Renal pelvis (tissue), 12 donors: Measurements from ENCODE around the gene DDX55. TPM values are rescaled to one million over a fixed set of nuclear protein-coding genes. Genes with fewer than 3 reads are reported as not detected.
A peak's percentile ranks its signal among the peaks of the same experiment; 100 is the strongest.
"Not testable (repeated sequence)": the region's sequence is repeated elsewhere in the genome, so short reads cannot be mapped to it uniquely, and the experiment has no call there.

ENCODE experiments used
- DNase-seq: peaks from one replicate; pipeline ENCODE4 v3.0.0-alpha.2; 2013
- long read RNA-seq, 16 experiments: transcript quantifications; one replicate each; lab custom pipeline, GENCODE V29; 2026
- polyA plus RNA-seq, 3 donors: library from polyadenylated mRNA; unstranded; fragments of 120-200 nt; gene quantifications; one replicate each; pipeline ENCODE4 v1.2.1, GENCODE V29; 2013; ENCODE audit not compliant: insufficient read length in 3 of 3

The DDX55 gene, protein sequence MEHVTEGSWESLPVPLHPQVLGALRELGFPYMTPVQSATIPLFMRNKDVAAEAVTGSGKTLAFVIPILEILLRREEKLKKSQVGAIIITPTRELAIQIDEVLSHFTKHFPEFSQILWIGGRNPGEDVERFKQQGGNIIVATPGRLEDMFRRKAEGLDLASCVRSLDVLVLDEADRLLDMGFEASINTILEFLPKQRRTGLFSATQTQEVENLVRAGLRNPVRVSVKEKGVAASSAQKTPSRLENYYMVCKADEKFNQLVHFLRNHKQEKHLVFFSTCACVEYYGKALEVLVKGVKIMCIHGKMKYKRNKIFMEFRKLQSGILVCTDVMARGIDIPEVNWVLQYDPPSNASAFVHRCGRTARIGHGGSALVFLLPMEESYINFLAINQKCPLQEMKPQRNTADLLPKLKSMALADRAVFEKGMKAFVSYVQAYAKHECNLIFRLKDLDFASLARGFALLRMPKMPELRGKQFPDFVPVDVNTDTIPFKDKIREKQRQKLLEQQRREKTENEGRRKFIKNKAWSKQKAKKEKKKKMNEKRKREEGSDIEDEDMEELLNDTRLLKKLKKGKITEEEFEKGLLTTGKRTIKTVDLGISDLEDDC
- polyA plus RNA-seq = 10 to 100 TPM; 21.0 to 46.6 (median 39.4) TPM
- long read RNA-seq, donor 1, partial matches to known transcripts = 0 of 3 reads
- long read RNA-seq, donor 1, other reads (novel, unspliced or antisense) = 0 of 3 reads
- long read RNA-seq, donor 2, partial matches to known transcripts = 0 of 2 reads
- long read RNA-seq, donor 2, other reads (novel, unspliced or antisense) = 0 of 2 reads
- long read RNA-seq, donor 3, partial matches to known transcripts = 40 of 65 reads
- long read RNA-seq, donor 3, other reads (novel, unspliced or antisense) = 24 of 65 reads
- long read RNA-seq, donor 4, partial matches to known transcripts = 18 of 18 reads
- long read RNA-seq, donor 4, other reads (novel, unspliced or antisense) = 0 of 18 reads
- long read RNA-seq, donor 5 = 0 reads
- long read RNA-seq, donor 6, partial matches to known transcripts = 12 of 14 reads
- long read RNA-seq, donor 6, other reads (novel, unspliced or antisense) = 0 of 14 reads
- long read RNA-seq, donor 7, partial matches to known transcripts = 6 of 7 reads
- long read RNA-seq, donor 7, other reads (novel, unspliced or antisense) = 0 of 7 reads
- long read RNA-seq, donor 8, partial matches to known transcripts = 0 of 1 reads
- long read RNA-seq, donor 8, other reads (novel, unspliced or antisense) = 0 of 1 reads
- long read RNA-seq, donor 9, partial matches to known transcripts = 0 of 1 reads
- long read RNA-seq, donor 9, other reads (novel, unspliced or antisense) = 0 of 1 reads
- long read RNA-seq, donor 10, partial matches to known transcripts = 18 of 20 reads
- long read RNA-seq, donor 10, other reads (novel, unspliced or antisense) = 0 of 20 reads
- long read RNA-seq, donor 11, partial matches to known transcripts = 10 of 10 reads
- long read RNA-seq, donor 11, other reads (novel, unspliced or antisense) = 0 of 10 reads
- long read RNA-seq, donor 12, transcript DDX55-203 (3 exons, 1,574 nt) = major isoform, 5 of 89 reads
- long read RNA-seq, donor 12, partial matches to known transcripts = 46 of 89 reads
- long read RNA-seq, donor 12, other reads (novel, unspliced or antisense) = 38 of 89 reads
- long read RNA-seq, donor 13, partial matches to known transcripts = 33 of 51 reads
- long read RNA-seq, donor 13, other reads (novel, unspliced or antisense) = 17 of 51 reads
- long read RNA-seq, donor 14 = 0 reads
- long read RNA-seq, donor 15, partial matches to known transcripts = 5 of 9 reads
- long read RNA-seq, donor 15, other reads (novel, unspliced or antisense) = 0 of 9 reads
- long read RNA-seq, donor 16, partial matches to known transcripts = 12 of 12 reads
- long read RNA-seq, donor 16, other reads (novel, unspliced or antisense) = 0 of 12 reads

DNA sequence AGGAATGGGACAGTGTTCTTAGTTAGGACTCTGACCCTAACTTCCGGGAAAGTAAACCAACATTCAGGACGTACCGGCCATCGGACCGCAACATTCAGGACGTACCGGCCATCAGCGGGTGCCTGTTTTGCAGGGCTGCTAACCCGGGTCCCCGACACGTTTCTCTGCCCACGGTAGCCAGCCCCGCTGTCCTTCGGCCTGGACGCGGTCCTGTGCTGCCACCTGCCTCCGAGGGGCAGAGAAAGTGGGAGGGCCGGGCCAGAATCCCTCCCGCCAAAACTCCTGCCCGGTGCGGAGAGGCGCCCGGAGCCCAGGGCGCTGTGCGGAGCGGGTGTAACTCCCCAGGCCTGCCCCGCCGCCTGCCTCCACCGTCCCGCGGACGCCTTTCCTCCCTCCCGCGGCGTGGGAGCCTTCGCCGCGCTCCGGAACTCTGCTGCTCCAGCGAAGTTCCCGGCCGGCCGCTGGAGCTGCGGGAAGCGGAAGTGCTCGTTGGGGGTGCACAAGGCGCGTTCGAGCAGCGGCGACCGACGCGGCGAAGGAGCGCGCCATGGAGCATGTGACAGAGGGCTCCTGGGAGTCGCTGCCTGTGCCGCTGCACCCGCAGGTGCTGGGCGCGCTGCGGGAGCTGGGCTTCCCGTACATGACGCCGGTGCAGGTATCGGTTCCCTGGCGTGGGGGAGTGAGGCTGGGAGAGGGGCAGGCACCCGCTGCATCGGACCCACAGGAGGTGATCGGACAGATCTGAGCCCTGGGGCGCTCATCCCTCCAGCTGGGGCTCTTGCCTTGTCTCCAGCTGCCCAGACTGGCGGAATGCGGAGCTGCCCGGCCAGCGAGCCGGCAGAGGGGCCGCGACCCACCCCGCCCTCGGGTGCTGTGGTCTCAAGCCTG is at the start of gene DDX55:
Gene DDX55, plus strand, starts transcription at position 498 of the 888 bp plus-strand sequence. Its CDS starts 50 bp downstream, at position 548.
- peak; percentile 84 for DNase-seq

DNA sequence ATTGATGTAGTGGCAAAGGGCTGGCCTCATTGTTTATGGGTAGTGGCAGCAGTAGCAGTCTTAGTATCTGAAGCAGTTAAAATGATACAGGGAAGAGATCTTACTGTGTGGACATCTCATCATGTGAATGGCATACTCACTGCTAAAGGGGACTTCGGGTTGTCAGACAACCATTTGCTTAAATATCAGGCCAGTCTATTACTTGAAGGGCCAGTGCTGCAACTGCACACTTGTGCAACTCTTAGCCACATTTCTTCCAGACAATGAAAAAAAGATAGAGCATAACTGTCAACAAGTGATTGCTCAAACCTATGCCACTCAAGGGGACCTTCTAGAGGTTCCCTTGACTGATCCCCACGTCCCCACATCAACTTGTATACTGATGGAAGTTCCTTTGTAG is 47.8 kb upstream of the DDX55 start:
- DNase-seq = not testable (repeated sequence)

DNA sequence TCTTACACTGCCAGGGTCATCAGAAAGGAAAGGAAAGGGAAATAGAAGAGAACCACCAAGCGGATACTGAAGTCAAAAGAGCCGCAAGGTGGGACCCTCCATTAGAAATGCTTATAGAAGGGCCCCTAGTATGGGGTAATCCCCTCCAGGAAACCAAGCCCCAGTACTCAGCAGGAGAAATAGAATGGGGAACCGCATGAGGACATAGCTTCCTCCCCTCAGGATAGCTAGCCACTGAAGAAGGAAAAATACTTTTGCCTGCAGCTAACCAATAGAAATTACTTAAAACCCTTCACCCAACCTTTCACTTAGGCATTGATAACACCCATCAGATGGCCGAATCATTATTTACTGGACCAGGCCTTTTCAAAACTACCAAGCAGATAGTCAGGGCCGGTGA is 47.1 kb upstream of the DDX55 start:
- DNase-seq = not testable (repeated sequence)

DNA sequence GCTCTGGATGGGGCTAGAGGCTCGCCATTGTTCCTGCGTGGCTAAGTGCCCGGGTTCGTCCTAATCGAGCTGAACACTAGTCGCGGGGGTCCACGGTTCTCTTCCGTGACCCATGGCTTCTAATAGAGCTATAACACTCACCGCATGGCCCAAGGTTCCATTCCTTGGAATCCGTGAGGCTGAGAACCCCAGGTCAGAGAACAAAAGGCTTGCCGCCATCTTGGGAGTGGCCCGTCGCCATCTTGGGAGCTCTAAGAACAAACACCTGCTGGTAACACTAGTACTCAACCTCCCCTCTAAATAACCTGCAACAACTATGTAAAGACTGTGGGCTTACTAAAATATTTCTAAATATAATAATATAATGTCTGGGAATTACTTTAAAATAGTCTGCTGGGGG is 43.4 kb upstream of the DDX55 start:
- not testable (repeated sequence) for DNase-seq

DNA sequence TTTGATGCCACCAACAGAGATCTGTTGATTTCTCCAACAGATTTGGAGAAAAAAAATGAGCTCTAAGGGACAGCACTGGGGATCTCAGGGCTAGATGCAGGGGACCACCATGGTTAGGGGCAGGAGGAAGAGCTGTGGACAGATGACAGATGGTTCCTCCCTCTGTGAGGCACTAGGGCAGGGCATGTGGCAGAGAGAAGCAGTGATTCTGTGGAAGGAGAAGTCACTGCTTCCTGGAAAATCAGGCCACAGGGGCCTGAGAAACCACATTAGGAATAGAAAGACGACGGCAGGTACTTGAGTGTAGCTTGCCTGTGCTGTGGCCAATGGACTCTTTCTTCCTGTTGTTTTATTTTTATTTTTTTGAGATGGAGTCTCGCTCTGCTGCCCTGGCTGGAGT is 42.4 kb upstream of the DDX55 start:
- DNase-seq = no peak

DNA sequence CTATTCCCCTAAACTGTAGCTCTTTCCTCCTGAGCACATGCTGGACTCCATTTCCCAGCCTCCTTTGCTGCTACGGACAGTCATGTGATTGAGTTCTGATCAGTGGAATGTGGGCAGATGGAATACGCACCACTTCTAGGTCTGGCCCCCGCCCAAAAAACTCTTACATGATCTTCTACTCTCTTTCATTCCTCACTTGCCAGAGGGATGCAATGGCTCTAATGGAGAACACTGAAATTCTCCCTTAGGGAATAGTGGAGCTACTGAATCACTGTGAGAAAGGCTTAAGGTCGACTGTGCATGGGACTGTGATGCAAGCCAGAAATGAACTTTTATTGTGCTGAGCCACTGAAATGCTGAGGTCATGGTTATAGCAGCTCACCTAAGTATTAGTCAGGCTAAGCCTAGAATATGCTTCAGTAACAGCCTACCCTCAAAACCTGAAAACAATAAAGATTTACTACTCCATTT is 30.5 kb upstream of the DDX55 start:
- DNase-seq = no peak

DNA sequence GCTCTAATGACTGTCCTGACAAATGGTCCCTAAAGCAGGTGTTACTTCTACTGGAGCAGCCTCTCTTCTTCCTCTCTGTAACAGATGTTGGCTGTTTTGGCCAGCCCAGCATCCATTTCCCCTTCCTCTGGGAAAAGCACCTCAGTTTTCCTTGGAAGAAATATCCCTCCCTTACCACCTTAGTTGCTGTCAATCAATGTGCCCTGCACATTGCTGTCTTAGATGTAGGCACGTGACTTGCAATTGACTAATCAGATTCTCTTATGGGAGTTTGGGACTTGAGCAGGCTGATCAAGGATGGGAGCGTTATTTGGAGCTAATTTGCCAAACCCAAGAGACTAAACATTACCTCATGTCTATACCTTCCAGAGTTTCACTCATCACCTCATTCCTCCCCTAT is 29.5 kb upstream of the DDX55 start:
- no peak for DNase-seq

DNA sequence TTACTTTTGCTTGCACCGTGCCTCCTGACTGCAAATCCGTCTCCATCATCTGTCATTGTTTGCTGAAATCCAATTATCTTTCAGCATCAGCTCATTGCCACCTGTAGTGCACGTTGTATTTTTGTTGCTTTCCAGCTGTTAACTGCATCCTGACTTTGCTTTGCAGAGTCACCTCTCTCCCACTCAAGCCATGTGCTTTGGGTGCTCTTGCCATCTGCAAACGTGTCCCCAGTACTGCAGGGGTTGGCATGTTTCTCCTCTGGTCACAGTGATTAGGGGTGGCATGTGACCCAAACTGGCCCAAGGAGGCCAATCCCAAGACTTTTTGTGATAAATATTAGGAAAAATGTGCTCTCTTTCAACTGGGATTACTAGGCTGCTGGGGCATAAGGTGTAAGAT is 28.0 kb upstream of the DDX55 start:
- DNase-seq = no peak

DNA sequence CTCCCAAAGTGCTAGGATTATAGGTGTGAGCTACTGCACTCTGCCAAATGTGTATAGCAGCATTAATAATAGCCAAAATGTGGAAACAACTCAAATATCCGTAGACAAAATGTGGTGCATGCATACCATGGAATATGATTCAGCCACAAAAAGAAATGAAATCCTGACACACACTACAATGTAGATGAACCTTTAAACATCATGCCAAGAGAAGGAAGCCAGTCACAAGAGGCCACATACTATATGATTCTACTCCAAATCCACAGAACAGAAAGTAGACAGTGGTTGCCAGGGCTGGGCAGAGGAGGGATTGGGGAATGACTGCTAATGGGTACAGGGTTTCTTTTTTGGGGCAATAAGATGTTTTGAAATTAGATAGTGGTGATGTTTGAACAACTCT is 25.3 kb upstream of the DDX55 start:
- DNase-seq = no peak

DNA sequence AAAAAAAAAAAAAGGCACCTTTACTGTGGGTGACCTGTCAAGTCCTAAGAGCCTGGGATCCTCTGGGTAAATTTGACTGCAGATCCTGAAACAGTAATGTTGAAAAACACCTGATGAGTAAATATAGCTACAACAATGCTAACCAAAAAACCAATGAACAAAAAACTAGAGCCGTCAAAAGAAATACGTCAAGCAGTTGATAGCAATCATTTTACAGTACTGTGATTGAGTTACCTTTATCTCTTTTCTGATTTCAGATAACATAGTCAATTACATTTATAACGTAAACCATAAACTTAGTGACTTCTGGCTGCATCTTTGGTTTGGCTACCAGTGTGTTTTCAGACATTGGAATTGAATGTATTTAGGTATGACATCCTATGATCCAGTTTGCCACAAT is 23.7 kb upstream of the DDX55 start:
- no peak for DNase-seq

DNA sequence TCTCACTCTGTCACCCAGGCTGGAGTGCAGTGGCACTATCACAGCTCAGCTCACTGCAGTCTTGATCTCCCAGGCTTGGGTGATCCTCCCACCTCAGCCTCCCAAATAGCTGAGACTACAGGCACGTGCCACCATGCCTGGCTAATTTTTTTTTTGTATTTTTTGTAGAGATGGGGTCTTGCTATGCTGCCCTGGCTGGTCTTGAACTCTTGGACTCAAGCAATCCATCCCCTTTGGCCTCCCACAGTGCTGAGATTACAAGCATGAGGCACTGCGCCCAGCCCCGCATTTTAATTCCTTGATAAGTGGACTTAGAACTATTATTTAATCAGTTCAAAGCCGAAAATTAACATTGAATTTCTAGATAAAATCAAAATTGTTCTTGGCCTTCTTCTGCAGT is 23.1 kb upstream of the DDX55 start:
- DNase-seq = not testable (repeated sequence)

DNA sequence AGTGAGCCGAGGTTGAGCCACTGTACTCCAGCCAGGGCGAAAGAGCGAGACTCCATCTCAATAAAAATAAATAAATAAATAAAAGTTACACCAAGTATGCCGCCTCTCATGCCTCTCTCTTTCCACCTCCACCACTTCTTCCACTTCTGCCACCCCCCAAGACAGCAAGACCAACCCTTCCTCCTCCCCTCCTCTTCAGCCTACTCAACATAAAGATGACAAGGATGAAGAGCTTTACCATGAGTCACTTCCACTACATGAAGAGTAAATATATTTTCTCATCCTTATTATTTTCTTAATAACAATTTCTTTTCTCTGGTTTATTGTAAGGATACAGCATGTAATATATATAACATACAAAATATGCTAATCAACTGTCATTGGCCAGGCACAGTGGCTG is 21.1 kb upstream of the DDX55 start:
- DNase-seq = no peak

DNA sequence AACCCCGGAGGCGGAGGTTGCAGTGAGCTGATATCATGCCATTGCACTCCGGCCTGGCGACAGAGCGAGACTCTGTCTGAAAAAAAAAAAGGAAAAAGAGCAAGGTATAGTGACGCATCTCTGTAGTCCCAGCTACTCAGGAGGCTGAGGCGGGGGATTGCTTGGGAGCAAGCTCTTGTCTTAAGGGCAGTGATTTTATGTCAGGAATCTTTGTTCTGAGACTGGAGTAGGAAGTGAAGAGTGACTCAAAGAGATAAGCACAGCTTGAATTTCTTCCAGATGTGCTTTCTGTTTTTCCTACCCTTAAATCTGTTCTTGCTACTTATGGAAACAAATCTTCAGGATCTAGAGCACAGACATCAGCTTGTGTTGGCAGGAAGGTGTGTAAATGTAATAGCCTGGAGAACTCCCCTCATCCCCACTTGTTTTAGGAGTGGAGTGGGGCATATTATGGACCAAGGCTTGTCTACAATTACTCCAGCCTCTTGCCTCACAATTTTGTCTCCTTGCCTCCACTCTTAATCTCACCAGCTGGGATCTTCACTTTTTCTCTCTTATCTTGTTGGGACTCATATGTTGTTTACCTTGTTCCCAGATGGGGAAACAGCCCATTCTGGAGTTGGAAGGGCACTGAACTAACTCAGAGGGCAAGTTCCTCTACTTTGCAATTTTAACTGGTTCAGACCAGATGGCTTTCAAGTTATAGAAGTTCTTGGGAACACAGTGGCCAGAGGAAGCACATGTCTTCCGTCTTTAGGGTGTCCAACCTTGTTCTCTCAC is 10.0 kb upstream of the DDX55 start:
- DNase-seq = no peak

DNA sequence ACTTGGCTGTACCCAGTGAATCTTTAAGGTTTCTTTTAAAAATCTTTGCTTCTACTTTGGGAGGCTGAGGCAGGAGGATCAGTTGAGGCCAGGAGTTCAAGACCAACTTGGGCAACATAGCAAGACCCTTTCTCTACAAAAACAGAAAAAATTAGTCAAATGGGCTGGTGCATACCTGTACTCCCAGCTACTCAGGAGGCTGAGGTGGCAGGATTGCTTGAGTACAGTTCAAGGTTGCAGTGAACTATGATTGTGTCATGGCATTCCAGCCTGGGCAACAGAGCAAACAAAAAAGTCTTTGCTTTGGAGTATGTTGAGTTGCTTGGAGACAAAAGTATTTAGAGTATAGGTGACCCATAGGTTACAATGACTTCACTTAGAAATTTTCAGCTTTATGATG is 6.2 kb upstream of the DDX55 start:
- DNase-seq = no peak

DNA sequence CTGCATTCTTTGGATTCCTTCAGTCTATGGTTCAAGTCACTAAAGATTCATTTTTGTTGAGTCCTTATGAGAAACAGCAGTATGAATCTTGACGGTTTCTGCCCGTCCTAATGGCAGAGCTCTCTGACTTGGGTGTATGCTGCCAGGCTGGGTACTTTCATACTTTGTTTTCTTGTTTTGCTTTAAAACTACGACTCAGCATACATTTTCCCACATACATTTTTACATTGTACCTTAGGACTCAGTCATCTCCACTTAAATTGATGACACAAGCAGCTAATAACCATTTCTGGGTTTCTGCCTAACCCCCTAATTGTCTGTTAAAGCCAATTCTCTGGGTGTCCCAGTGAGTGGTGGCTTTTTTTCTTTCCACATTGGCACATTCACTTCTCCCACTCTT is 4.8 kb upstream of the DDX55 start:
- DNase-seq = no peak

DNA sequence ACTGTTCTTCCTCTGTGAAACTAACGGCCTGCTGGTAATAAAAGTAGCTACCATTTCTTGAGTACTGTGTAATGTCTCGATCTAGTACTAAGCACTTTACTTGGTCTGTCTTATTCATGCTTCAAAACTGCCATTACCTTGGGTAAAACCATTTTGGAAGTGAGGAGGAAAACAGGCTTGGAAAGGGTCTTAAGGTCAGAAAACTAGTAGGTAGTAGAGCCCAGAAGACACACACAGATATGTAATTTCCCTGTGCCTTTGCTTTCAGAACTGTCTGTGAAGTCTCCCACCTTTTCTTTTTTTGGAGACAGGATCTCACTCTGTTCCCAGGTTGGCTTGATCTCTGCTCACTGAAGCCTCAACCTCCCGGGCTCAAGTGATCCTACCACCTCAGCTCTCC is 3.4 kb upstream of the DDX55 start:
- no peak for DNase-seq

DNA sequence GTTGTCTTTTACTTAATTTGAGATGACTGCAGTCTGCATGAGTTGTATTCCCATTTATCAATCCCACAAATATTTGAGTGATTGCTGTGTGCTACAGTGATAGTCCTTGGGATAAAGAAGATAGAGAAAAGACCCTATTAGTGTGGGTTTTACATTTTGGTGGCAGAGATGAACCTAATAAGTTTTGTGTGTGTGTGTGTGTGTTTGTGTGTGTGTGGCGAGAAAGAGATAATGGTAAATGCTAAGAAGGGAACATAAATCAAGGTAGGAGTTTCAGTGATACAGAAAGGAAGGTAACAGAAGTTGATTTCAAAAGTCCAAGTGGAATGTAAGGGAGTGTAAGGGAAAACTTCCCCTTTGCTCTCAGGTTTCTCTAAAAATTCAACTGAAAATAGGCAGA is 2.6 kb upstream of the DDX55 start:
- no peak for DNase-seq

DNA sequence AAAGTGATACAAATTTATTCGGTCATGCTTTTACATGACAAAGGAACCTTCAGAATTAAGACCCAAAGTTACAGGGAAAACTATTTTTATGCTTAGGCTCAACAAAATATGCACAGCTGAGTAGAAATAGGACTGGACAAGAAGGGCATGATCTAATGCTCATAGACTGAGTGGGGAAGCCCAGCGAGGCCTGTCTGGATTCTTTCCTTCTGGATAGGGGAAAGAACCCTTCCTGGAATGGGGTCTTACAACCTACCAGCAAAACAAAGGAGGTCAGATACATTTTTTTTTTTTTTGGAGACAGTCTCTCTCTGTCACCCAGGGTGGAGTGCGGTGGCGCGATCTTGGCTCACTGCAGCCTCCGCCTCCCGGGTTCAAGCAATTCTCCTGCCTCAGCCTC is 2.2 kb upstream of the DDX55 start:
- no peak for DNase-seq
